Right lung (tissue), 5 donors: ENCODE measurements around the gene FOXK1. TPM values are rescaled to one million over a fixed set of nuclear protein-coding genes. Genes with fewer than 3 reads are reported as not detected.

Experiments used
- DNase-seq, 2 donors: peaks; one replicate each; pipeline ENCODE4 v3.0.0-alpha.2; 2013
- polyA plus RNA-seq, 5 donors: library from polyadenylated mRNA; unstranded; fragments of 120-200 nt; gene quantifications; one replicate each; pipeline versions ENCODE4 v1.2.1 to v1.2.3, GENCODE V29; 2013; ENCODE audit warnings: inconsistent platforms in 1 of 5, low replicate concordance in 1 of 5; ENCODE audit not compliant: insufficient read length in 5 of 5, insufficient read depth in 1 of 5

Gene FOXK1
- polyA plus RNA-seq, 5 donors = 10.3 to 16.5 (median 15.2) TPM

GRCh38 chr7:4763794-4764185 lies 81.7 kb downstream of the FOXK1 start:
- DNase-seq = no peak

DNA sequence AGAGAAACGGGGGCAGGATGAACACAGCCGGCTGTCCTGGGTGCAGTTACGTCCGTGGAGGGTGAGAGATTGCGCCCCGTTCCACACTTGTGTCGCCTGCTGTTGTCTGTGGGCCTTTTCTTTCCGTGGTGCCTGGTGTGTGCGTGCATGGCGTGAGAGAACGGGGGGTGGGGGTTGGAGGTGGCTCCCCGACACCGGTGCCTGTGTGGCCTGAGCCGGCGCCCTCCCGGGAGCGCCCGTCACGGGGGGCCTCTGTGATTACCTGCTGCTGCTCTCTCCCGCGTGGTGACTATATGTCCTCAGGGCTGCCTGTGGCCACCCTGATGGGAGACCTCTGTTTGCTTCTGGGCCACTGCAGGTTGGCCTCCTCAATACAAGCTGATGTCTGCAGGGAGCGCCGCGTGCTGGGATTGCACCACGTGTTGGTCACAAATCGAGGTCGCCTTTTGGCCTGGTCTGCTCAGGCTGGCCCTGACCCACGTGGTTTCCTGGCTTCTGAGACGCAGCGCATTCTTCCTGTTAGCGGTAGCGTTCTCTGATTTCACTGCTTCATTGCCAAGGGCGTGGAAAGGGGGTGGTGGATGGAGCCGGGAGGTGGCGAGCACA lies 82.4 kb downstream of the FOXK1 start:
- DNase-seq = no peak

DNA sequence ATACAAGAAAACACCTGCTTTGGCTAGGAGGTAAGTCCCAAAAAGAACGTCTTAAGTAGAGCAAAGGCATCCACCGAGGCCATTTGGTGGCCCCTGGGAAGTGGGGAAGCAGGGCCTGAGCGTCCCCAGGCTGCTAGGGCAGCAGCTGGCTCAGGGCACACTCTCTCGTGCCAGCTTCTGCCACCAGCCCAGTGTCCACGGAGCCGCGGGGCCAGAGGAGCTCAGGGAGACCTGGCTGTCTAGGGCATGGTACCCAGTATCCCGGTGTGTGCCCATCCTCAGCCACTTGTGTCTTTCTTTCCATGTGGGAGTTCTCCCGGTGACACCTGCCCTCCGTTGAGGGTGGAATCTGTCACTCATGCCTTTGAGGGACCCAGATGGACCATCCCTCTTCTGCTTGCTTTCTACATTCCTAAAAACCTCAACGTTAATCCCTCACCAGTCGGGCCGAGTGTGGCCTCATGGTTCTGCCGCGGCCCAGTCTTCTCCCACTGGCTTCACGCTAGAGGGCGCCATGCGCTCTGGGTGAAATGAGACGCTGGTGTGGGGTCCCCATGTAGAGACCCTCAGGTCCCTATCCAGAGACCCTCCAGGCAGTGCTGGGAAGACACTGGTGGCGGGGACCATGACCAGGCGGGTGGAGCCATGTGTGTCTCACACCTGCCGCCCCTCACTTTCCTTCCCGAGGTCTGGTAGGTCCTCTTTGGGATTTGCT lies 83.8 kb downstream of the FOXK1 start:
- DNase-seq = no peak

DNA sequence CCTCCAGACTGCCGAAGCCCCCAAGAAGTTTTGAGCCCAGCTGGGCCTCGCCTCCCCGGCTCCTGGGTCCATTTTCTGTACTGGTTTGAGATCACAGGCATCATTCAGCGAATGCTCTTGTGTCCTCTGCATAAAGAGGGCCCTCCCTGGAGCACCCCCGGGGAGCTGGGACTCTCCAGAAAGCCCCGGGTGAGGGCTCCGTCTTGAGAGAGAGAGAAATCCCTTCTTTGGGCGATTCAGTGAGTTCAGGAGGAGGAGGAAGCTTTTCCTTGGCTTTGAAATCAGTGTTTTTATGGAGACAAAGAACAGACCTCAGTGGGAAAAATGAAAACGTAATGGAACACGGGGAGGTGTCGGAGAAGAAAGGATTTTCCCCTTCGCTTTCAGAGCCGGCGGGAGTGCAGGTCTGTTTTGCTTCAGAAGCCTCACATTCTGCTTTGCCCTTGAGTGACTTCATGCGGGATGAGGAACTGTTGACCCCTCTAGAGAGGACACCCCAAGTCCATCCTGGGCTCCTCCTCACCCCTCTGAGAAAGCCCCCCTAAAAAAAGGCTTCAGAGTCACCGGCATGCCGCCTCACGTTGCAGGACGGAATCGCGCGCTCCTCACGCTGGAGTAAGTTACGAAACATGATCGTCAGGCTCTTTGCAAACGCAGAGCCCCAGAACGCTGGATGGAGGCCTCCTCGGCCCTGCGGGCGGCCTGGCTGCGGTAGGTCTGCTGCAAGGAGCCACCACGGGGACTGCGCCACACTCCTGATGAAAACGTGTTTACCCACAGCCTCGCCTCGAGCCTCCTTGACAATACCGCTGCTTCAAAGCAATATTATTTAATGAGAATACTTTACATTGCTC lies 84.8 kb downstream of the FOXK1 start:
- DNase-seq = no peak

GRCh38 chr7:4768597-4769569 lies 86.8 kb downstream of the FOXK1 start:
- DNase-seq = no peak

DNA sequence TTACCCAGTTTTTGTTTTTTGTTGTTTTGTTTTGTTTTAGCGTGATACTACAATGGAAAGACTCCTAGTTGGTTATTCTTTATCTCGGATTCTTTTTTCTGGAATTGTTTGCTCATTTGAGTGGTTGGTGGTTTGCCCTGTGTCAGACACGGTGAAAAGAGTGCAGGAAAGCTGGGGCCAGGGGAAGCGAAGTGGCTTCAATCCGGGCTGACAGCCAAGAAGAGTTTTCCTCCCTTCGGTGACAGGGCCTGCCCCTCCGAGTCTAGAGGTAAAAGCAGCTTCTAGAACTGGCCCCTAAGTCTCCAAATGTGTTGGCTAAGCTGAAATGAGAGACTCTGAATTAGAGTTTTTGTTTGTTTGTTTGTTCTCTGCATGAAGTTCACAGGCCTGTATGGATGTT lies 87.7 kb downstream of the FOXK1 start:
- no peak for DNase-seq

DNA sequence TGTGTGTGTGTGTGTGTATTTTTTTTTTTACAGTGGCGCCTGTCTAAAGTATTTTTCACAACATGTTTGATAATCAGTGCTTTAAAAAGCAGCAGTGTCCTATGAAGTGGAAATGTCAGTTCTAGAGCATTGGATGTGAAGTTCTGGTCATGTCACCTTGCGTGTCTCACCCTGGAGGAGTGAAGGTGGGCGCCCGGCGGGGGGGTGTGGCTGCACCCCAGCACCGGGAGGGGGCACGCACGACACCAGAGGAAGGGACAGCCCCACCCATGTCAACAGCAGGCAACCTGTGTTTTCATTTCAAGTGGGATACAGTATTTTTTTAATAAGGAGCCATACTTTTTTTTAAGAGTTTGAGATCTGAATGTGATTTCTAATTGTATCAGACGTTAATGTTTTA lies 88.8 kb downstream of the FOXK1 start:
- no peak for DNase-seq

GRCh38 chr7:4771737-4772136 lies 89.6 kb downstream of the FOXK1 start:
- DNase-seq = no peak

GRCh38 chr7:4772306-4772705 lies 90.2 kb downstream of the FOXK1 start:
- no peak for DNase-seq

- DNase-seq = no peak
Measured at GRCh38 chr7:4774007-4774406, 91.9 kb downstream of the FOXK1 start.

- DNase-seq = no peak
Measured at GRCh38 chr7:4774658-4775249, 92.7 kb downstream of the FOXK1 start.

DNA sequence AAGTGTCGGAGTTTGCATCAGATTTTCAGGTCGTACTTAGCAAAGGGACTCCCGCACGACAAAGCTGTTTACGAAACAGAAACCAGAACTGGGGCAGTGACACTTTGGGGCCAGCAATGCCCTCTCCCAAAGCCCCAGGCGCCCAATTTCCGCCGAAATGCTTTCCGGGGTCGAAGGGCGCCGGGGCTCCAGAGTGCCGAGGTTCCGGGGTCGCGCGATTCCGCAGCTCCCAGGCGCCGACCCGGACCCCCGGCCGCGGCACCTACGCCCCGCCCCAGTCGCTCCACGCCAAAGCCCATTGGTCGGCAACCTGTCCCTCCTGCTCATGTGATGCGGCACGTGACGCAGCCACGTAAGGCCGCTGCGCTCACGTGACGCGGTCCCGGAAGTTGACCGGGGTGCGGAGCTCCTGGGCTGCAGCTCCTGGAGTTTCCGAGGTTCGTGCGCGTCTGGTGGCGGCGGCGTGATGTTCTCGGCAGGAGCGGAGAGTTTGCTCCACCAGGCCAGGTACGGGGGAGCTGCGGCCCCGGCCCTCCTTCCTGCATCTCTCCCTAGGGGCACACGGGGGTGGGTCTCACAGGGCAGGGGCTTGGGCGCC lies 93.3 kb downstream of the FOXK1 start, which contains the start of gene AP5Z1:
Gene AP5Z1 (plus strand): TSS at position 374 of the 598 bp plus-strand sequence. CDS start 93 bp downstream, at position 467.
- DNase-seq = peak; percentile 94 to 95

GRCh38 chr7:4775848-4776623 lies 93.9 kb downstream of the FOXK1 start:
- peak in 1 of 2 donors; percentile 20 for DNase-seq

DNA sequence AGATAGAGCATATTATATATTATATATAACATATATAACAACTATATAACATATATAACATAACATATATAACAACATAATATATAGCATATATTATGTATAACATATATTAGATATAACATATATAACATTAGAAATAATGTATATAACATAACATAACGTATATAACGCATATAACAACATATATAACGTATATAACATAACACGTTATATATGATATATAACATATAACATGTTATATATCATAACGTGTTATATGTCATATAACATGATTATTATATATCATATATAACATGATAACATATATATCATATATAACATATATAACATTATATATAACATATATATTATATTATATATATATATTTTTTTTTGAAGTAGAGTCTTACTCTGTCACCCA lies 97.0 kb downstream of the FOXK1 start:
- no peak for DNase-seq

DNA sequence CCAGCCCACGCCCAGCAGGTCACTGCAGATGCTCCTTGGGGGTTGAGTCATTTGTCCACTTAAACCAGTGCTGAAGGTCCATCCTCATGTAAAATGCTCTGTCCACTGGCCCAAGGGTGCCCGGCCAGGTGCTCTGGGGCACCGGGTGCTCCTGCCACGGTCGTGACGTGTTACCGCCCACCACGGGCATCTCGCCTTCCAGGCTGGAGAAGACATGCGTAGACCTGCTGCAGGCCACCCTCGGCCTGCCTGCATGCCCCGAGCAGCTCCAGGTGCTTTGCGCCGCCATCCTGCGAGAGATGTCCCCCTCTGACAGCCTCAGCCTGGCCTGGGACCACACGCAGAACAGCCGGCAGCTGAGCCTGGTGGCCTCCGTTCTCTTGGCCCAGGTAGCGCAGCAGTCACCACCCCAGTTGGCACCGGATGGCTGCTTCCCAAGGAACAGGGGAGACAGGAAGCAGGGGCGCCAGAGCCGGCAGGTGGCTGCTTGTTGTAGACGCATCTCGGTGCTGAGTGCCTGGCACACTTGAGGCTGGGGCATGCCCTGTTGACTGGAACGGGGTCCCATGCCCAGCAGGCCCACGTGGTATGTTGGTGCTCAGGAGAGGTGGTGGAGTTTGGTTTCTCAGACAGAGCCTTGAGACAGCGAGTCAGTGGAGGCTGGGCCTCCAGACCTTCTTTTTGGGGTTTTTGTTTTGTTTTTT lies 99.4 kb downstream of the FOXK1 start:
- no peak for DNase-seq

GRCh38 chr7:4782333-4783291 lies 100.5 kb downstream of the FOXK1 start:
- no peak for DNase-seq

DNA sequence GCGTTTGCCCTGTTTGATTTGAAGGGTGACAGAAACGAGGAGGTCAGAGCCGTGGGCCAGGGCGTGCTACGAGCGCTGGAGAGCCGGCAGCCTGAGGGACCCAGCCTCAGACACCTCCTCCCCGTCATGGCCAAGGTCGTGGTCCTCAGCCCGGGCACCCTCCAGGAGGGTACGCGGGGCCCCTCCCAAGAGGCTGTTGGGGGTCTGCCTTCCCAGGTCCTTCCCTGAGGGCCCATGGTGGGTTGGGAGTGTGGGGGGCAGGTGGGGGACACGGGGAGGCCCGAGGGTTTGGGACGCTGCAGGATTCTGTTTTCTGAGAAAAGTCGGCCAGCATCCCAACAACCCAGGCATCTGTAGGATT lies 101.2 kb downstream of the FOXK1 start:
- DNase-seq = no peak

DNA sequence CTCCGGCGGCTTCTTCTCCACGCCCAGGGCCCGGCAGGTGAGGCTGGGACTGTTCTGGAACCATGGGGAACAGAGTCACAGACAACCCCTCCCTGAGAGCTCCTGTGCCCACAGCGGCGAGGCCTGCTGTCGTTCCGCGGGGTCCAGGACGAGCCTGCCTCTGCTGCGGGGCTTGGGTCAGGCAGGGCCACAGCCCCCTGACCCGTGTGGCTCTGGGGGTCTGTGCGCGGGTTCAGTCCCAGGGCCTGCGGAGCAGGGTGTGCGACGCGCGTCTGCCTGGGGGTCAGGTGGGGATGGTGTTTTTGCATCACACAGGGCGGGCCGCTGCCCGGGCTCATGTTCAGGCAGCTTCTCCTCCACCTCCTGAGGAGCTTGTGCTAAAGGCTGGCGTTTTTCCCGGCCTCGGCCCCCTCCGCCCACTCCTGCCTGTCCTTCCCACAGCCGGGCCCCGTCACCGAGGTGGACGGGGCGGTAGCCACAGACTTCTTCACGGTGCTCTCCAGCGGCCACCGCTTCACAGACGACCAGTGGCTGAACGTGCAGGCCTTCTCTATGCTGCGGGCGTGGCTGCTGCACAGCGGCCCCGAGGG lies 101.8 kb downstream of the FOXK1 start:
- no peak for DNase-seq
